B cell (primary cell): ENCODE data around the gene GEMIN5. TPM values are rescaled to one million over a fixed set of nuclear protein-coding genes. Genes with fewer than 3 reads are reported as not detected.

Experiments used
- ATAC-seq: fragments of 200-7000 bp; cut with Tn5 transposase; one replicate; pipeline ENCODE4 v1.10.0; 2021; ENCODE audit warnings: low read depth, mild to moderate bottlenecking, moderate number of reproducible peaks, moderate library complexity
- CTCF ChIA-PET: fragments of 350-600 bp; sonication (Branson Sonifier 250); formaldehyde crosslinking; loops from one replicate; lab custom pipeline; 2021; ENCODE audit warnings: antibody characterized with exemption, inconsistent platforms; lab: Charles Lee
- POLR2A ChIA-PET: fragments of 350-600 bp; sonication (Branson Sonifier 250); formaldehyde crosslinking; loops from one replicate; lab custom pipeline; 2021; ENCODE audit warnings: antibody characterized with exemption; lab: Charles Lee
- DNase-seq: peaks from one replicate; pipeline ENCODE4 v3.0.0; 2013
- H2AFZ ChIP-seq: 2 replicates; pipeline ENCODE4 v1.6.1; 2012; ENCODE audit warnings: mild to moderate bottlenecking, low read depth, low read length; ENCODE audit not compliant: insufficient read depth, poor library complexity, severe bottlenecking
- H3K27ac ChIP-seq, 2 donors: 1 replicate in 1 of 2; 2 replicates in 1 of 2; pipeline ENCODE4 v1.5.1; 2012 to 2013; ENCODE audit warnings: low read length in 2 of 2, mild to moderate bottlenecking in 2 of 2, moderate library complexity in 1 of 2
- H3K27me3 ChIP-seq, 4 experiments: fragments of 200-600 bp in 1 of 4; sonication (generic) in 1 of 4; replicated peaks in 1 of 4; 1 replicate in 2 of 4; 2 replicates in 2 of 4; pipeline versions ENCODE4 v1.6.1 to v1.7.0; 2013 to 2016; ENCODE audit warnings: low read length in 3 of 4, mild to moderate bottlenecking in 2 of 4, mixed read lengths in 1 of 4, moderate library complexity in 1 of 4; ENCODE audit not compliant: insufficient read depth in 4 of 4, control insufficient read depth in 3 of 4; ENCODE audit errors: control extremely low read depth in 1 of 4
- H3K36me3 ChIP-seq, 2 experiments: replicated peaks in 1 of 2; 1 replicate in 1 of 2; 2 replicates in 1 of 2; pipeline versions ENCODE4 v1.6.1 to v1.7.1; 2013; ENCODE audit warnings: low read length in 1 of 2; ENCODE audit not compliant: insufficient read depth in 2 of 2, control insufficient read depth in 1 of 2; ENCODE audit errors: control extremely low read depth in 1 of 2, extremely low read depth in 1 of 2
- H3K4me1 ChIP-seq, 2 donors: fragments of 200-600 bp in 1 of 2; sonication (generic) in 1 of 2; 1 replicate in 1 of 2; 2 replicates in 1 of 2; pipeline versions ENCODE4 v1.5.1 to v1.6.1; 2013 to 2017; ENCODE audit warnings: low read length in 2 of 2; ENCODE audit not compliant: control insufficient read depth in 2 of 2, insufficient read depth in 2 of 2
- H3K4me2 ChIP-seq: replicated peaks from 2 replicates; pipeline ENCODE3; 2012; ENCODE audit warnings: mild to moderate bottlenecking, low read depth, low read length; ENCODE audit not compliant: poor library complexity, severe bottlenecking
- H3K4me3 ChIP-seq, 5 experiments: fragments of 200-600 bp in 1 of 5; sonication (generic) in 1 of 5; 1 replicate in 3 of 5; 2 replicates in 2 of 5; pipeline versions ENCODE4 v1.5.1 to v1.7.0; 2011 to 2016; ENCODE audit warnings: low read length in 4 of 5, mild to moderate bottlenecking in 4 of 5, low read depth in 2 of 5, control low read depth in 1 of 5, moderate library complexity in 1 of 5; ENCODE audit not compliant: insufficient read depth in 1 of 5; ENCODE audit errors: control extremely low read depth in 1 of 5, extremely low read depth in 1 of 5
- H3K79me2 ChIP-seq: fragments of 200-600 bp; sonication (generic); one replicate; pipeline ENCODE4 v1.6.0; 2016; ENCODE audit warnings: low read length; ENCODE audit not compliant: control insufficient read depth, insufficient read depth
- H3K9ac ChIP-seq: fragments of 200-600 bp; sonication (generic); 2 replicates; pipeline ENCODE4 v1.6.1; 2017; ENCODE audit warnings: mild to moderate bottlenecking, low read length, moderate library complexity
- H3K9me3 ChIP-seq, 3 donors: one replicate each; pipeline versions ENCODE4 v1.6.1 to v1.7.1; 2013; ENCODE audit warnings: low read length in 2 of 3; ENCODE audit not compliant: control insufficient read depth in 2 of 3, insufficient read depth in 1 of 3; ENCODE audit errors: control extremely low read depth in 1 of 3
- H4K20me1 ChIP-seq: 2 replicates; pipeline ENCODE4 v1.6.0; 2012; ENCODE audit warnings: mild to moderate bottlenecking, low read length; ENCODE audit not compliant: insufficient read depth, control insufficient read depth, poor library complexity, severe bottlenecking
- H3K27ac Mint-ChIP-seq: one replicate; pipeline ENCODE4 v1.8.0; 2021; ENCODE audit warnings: mixed read lengths
- H3K27me3 Mint-ChIP-seq: one replicate; pipeline ENCODE4 v1.8.0; 2021; ENCODE audit warnings: mixed read lengths
- H3K4me1 Mint-ChIP-seq: one replicate; pipeline ENCODE4 v1.8.0; 2021; ENCODE audit warnings: mixed read lengths
- H3K4me3 Mint-ChIP-seq: one replicate; pipeline ENCODE4 v1.8.0; 2021; ENCODE audit warnings: mixed read lengths
- H3K9me3 Mint-ChIP-seq: one replicate; pipeline ENCODE4 v1.8.0; 2022; ENCODE audit warnings: mixed read lengths; ENCODE audit not compliant: insufficient read depth
- EZH2 ChIP-seq: IDR thresholded peaks from 2 replicates; pipeline ENCODE4 v1.6.1; 2012; ENCODE audit warnings: borderline replicate concordance, low read depth, mild to moderate bottlenecking, moderate library complexity, low read length; ENCODE audit not compliant: insufficient read depth, poor library complexity, severe bottlenecking
- WGBS: methylation state at CpG from one replicate; pipeline ENCODE4 v1.1.5; 2013; ENCODE audit warnings: missing lambda C conversion rate; ENCODE audit not compliant: insufficient coverage; 5-methylcytosine and 5-hydroxymethylcytosine counted together
- intact Hi-C: fragments of 100-400 bp; cut with micrococcal nuclease; formaldehyde crosslinking; loops from one replicate; pipeline ENCODE4 v1.10.0; 2022
- polyA plus RNA-seq: library from polyadenylated mRNA; depleted of rRNA; stranded (reverse); fragments of >200 nt; gene quantifications from 2 replicates; pipeline ENCODE4 v1.2.3, GENCODE V29; 2012
- total RNA-seq, 2 donors: library from RNA; stranded (reverse); fragments of 120-200 nt in 1 of 2; gene quantifications; 1 replicate in 1 of 2; 2 replicates in 1 of 2; pipeline versions ENCODE4 v1.2.3 to v1.2.4, GENCODE V29; 2013 to 2022
- TF ChIP-seq, protein P1 (sequence below): fragments of 200-600 bp; IDR thresholded peaks from one replicate; pipeline ENCODE4 v1.8.0; 2022; ENCODE audit warnings: antibody characterized with exemption, mild to moderate bottlenecking

Gene GEMIN5
- total and polyA plus RNA-seq, 2 donors (not counting 1 experiment from before 2014, with no cell fraction given) = 3.6 to 15.5 TPM

- ATAC-seq = no peak
- intact Hi-C loops = no loop called here
- H3K4me1 Mint-ChIP-seq = no peaks in the 10 kb centered on the region
- H3K4me3 ChIP-seq = no peak overlapping the region
- POLR2A ChIA-PET = no interaction called here
- no peaks in the 10 kb centered on the region for H3K79me2 ChIP-seq
- H3K27ac Mint-ChIP-seq = no peak overlapping the region
- WGBS = 62% methylated on average over 1 of the region's 2 CpGs
- H3K4me2 ChIP-seq = no peak overlapping the region
- DNase-seq = no peak
- no peak overlapping the region for H2AFZ ChIP-seq
- H3K27me3 ChIP-seq = no peaks in the 10 kb centered on the region
- no peaks in the 10 kb centered on the region for H3K27me3 Mint-ChIP-seq
- H3K27ac ChIP-seq = no peak overlapping the region
- H3K9ac ChIP-seq = no peak overlapping the region
- TF ChIP-seq EZH2 = no peak
- TF ChIP-seq, protein P1, sequence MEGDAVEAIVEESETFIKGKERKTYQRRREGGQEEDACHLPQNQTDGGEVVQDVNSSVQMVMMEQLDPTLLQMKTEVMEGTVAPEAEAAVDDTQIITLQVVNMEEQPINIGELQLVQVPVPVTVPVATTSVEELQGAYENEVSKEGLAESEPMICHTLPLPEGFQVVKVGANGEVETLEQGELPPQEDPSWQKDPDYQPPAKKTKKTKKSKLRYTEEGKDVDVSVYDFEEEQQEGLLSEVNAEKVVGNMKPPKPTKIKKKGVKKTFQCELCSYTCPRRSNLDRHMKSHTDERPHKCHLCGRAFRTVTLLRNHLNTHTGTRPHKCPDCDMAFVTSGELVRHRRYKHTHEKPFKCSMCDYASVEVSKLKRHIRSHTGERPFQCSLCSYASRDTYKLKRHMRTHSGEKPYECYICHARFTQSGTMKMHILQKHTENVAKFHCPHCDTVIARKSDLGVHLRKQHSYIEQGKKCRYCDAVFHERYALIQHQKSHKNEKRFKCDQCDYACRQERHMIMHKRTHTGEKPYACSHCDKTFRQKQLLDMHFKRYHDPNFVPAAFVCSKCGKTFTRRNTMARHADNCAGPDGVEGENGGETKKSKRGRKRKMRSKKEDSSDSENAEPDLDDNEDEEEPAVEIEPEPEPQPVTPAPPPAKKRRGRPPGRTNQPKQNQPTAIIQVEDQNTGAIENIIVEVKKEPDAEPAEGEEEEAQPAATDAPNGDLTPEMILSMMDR = no peak
- H3K4me1 ChIP-seq = no peaks in the 10 kb centered on the region
- H3K36me3 ChIP-seq = peaks cover 0 to 9% of the 10 kb centered on the region in 2 experiments
- H4K20me1 ChIP-seq = no peaks in the 10 kb centered on the region
- H3K9me3 Mint-ChIP-seq = peaks cover 3% of the 10 kb centered on the region
- CTCF ChIA-PET = no interaction called here
- H3K9me3 ChIP-seq = peaks cover 0 to 8% (median 0%) of the 10 kb centered on the region in 3 donors
- H3K4me3 Mint-ChIP-seq = no peak overlapping the region
These were observed 34.6 kb upstream of the GEMIN5 start for GRCh38 chr5:154972476-154973080.

GRCh38 chr5:154971501-154971900 is 33.5 kb upstream of the GEMIN5 start:
- Histone ChIP-seq H3K36me3 (peaks cover 0 to 18% of the 10 kb centered on the region in 2 experiments), H3K9me3 (peaks cover 0 to 8% (median 0%) of the 10 kb centered on the region in 3 donors), H3K4me3 (no peak overlapping the region), H3K4me2 (no peak overlapping the region), H3K4me1 (no peaks in the 10 kb centered on the region), H3K27me3 (no peaks in the 10 kb centered on the region), H3K9ac (no peak overlapping the region), H3K79me2 (no peaks in the 10 kb centered on the region), H3K27ac (no peak overlapping the region), H4K20me1 (no peaks in the 10 kb centered on the region), H2AFZ (no peak overlapping the region)
- TF ChIP-seq, protein P1 = no peak
- TF ChIP-seq EZH2 = no peak
- H3K9me3 Mint-ChIP-seq = peaks cover 3% of the 10 kb centered on the region
- no peak overlapping the region for H3K4me3 Mint-ChIP-seq
- ChIA-PET POLR2A (no interaction called here), CTCF (no interaction called here)
- no peak overlapping the region for H3K27ac Mint-ChIP-seq
- WGBS = no CpG with 5 or more reads among the region's 2 CpGs
- H3K4me1 Mint-ChIP-seq = no peaks in the 10 kb centered on the region
- intact Hi-C loops = no loop called here
- no peak for ATAC-seq
- no peak for DNase-seq
- no peaks in the 10 kb centered on the region for H3K27me3 Mint-ChIP-seq
